PC-9 (cell line): Measurements from ENCODE around the gene MFSD6L. TPM values are rescaled to one million over a fixed set of nuclear protein-coding genes. Genes with fewer than 3 reads are reported as not detected.

Experiments
- BruUV-seq: library from RNA; stranded (reverse); fragments of 400-500 nt; replicated peaks from 2 replicates; lab custom pipeline; 2021; lab: Mats Ljungman, UMichigan
- CTCF ChIA-PET: fragments of 300-600 bp; sonication (Branson Sonifier 250); formaldehyde crosslinking; loops from one replicate; lab custom pipeline; 2022; ENCODE audit warnings: antibody characterized with exemption; lab: Charles Lee
- POLR2A ChIA-PET: fragments of 300-600 bp; sonication (Branson Sonifier 250); formaldehyde crosslinking; loops from one replicate; lab custom pipeline; 2022; ENCODE audit warnings: antibody characterized with exemption; ENCODE audit not compliant: unreplicated experiment; lab: Charles Lee
- DNase-seq, 2 experiments: peaks; one replicate each; pipeline versions ENCODE4 v3.0.0 to v3.0.0-alpha.2; 2015 to 2022; ENCODE audit warnings: mixed read lengths in 1 of 2
- H2AFZ ChIP-seq: fragments of 200-600 bp; sonication (generic); 2 replicates; pipeline ENCODE4 v1.8.1; 2017; ENCODE audit warnings: antibody characterized with exemption
- H3F3A ChIP-seq: fragments of 200-600 bp; sonication (generic); 2 replicates; pipeline ENCODE4 v1.8.1; 2017; ENCODE audit warnings: antibody characterized with exemption, mild to moderate bottlenecking, low read depth; ENCODE audit not compliant: insufficient read depth
- H3K27ac ChIP-seq: fragments of 200-600 bp; sonication (generic); 2 replicates; pipeline ENCODE4 v1.6.1; 2016; ENCODE audit warnings: mixed run types
- H3K27me3 ChIP-seq: fragments of 200-600 bp; sonication (generic); 2 replicates; pipeline ENCODE4 v1.6.1; 2016; ENCODE audit warnings: low read depth, mixed run types; ENCODE audit not compliant: insufficient read depth
- H3K36me3 ChIP-seq: fragments of 200-600 bp; sonication (generic); 2 replicates; pipeline ENCODE4 v1.6.1; 2016; ENCODE audit warnings: low read depth, mixed run types
- H3K4me1 ChIP-seq: fragments of 200-600 bp; sonication (generic); replicated peaks from 2 replicates; pipeline ENCODE4 v1.6.1; 2016; ENCODE audit warnings: mixed run types; ENCODE audit not compliant: insufficient read depth
- H3K4me2 ChIP-seq: fragments of 200-600 bp; sonication (generic); 2 replicates; pipeline ENCODE4 v1.6.1; 2017; ENCODE audit warnings: mixed run types
- H3K4me3 ChIP-seq: fragments of 200-600 bp; sonication (generic); 2 replicates; pipeline ENCODE4 v1.6.1; 2016; ENCODE audit warnings: mixed run types
- H3K79me2 ChIP-seq: fragments of 200-600 bp; sonication (generic); 2 replicates; pipeline ENCODE4 v1.6.1; 2017; ENCODE audit warnings: low read depth, mixed run types
- H3K9me2 ChIP-seq: fragments of 200-600 bp; sonication (generic); 2 replicates; pipeline ENCODE4 v1.8.1; 2017; ENCODE audit warnings: mild to moderate bottlenecking; ENCODE audit not compliant: insufficient read depth
- H3K9me3 ChIP-seq: fragments of 200-600 bp; sonication (generic); 2 replicates; pipeline ENCODE4 v1.8.1; 2016; ENCODE audit warnings: low read depth; ENCODE audit not compliant: insufficient read depth
- H4K20me1 ChIP-seq: fragments of 200-600 bp; sonication (generic); 2 replicates; pipeline ENCODE4 v1.8.1; 2017; ENCODE audit not compliant: insufficient read depth
- EZH2 ChIP-seq: fragments of 200-600 bp; sonication (generic); IDR thresholded peaks from 2 replicates; pipeline ENCODE4 v1.8.0; 2017; ENCODE audit warnings: antibody characterized with exemption, low read depth
- intact Hi-C: fragments of 100-400 bp; cut with micrococcal nuclease; formaldehyde crosslinking; loops from one replicate; pipeline ENCODE4 v1.10.0; 2022; ENCODE audit not compliant: unreplicated experiment
- total RNA-seq: library from RNA; stranded (reverse); gene quantifications from 2 replicates; pipeline ENCODE4 v1.2.3, GENCODE V29; 2021
- TF ChIP-seq, protein P1 (sequence below): fragments of 200-600 bp; sonication (generic); conservative IDR thresholded peaks from 2 replicates; pipeline ENCODE4 v1.6.1; 2017; ENCODE audit warnings: mixed run types, antibody characterized with exemption, mild to moderate bottlenecking, moderate library complexity

MFSD6L gene
- total RNA-seq, 1 experiment from 2014 or later: not detected

DNA sequence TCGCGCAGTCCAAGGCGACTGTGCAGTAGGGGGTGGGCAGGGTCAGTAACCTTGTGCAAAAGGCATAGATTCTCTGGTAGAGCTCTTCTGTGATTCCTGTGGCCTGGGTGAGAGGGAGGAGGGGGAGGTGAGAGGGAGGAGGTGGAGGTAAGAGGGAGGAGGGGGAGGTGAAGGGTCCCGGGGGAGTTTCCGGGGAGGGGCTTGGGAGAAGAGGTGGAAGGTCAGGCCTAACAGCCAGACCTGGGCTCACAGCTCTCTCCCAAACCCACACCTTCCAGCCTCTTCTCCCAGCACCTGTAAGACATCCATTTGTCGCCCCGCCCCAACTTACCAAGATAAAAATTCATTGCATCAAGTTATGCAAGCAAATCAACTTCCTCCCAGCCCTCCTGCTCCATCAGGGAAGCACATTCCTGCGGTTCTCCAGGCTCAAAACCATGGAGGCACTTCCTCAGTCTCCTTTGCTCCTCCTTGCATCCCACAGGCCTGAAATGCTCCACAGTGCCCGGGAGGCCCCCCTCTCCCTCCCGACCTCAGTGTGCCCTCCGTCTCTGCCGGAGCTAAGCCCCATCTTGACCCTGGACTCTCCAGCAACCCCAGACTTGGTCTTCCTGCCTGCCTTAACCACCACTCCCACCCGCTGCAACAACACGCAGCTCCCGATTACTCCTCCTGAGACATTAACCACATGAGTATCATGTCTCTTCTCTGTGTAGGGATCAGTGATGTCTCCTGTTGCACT lies 37.8 kb upstream of the MFSD6L start:
- H3K9me3 ChIP-seq: no peaks in the 10 kb centered on the region
- no peaks in the 10 kb centered on the region for H3K4me1 ChIP-seq
- intact Hi-C loops: no loop called here
- H3K36me3 ChIP-seq: no peaks in the 10 kb centered on the region
- no peak overlapping the region for H3K4me3 ChIP-seq
- DNase-seq: no peak
- no peaks in the 10 kb centered on the region for H3F3A ChIP-seq
- H3K27ac ChIP-seq: no peak overlapping the region
- no peak for TF ChIP-seq EZH2
- TF ChIP-seq, protein P1, sequence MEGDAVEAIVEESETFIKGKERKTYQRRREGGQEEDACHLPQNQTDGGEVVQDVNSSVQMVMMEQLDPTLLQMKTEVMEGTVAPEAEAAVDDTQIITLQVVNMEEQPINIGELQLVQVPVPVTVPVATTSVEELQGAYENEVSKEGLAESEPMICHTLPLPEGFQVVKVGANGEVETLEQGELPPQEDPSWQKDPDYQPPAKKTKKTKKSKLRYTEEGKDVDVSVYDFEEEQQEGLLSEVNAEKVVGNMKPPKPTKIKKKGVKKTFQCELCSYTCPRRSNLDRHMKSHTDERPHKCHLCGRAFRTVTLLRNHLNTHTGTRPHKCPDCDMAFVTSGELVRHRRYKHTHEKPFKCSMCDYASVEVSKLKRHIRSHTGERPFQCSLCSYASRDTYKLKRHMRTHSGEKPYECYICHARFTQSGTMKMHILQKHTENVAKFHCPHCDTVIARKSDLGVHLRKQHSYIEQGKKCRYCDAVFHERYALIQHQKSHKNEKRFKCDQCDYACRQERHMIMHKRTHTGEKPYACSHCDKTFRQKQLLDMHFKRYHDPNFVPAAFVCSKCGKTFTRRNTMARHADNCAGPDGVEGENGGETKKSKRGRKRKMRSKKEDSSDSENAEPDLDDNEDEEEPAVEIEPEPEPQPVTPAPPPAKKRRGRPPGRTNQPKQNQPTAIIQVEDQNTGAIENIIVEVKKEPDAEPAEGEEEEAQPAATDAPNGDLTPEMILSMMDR: no peak
- H3K9me2 ChIP-seq: no peaks in the 10 kb centered on the region
- ChIA-PET CTCF (no interaction called here), POLR2A (no interaction called here)
- BruUV-seq: no TSS peak
- no peaks in the 10 kb centered on the region for H3K79me2 ChIP-seq
- H4K20me1 ChIP-seq: no peaks in the 10 kb centered on the region
- peaks cover 32% of the 10 kb centered on the region for H3K27me3 ChIP-seq
- no peak overlapping the region for H2AFZ ChIP-seq
- H3K4me2 ChIP-seq: no peak overlapping the region

DNA sequence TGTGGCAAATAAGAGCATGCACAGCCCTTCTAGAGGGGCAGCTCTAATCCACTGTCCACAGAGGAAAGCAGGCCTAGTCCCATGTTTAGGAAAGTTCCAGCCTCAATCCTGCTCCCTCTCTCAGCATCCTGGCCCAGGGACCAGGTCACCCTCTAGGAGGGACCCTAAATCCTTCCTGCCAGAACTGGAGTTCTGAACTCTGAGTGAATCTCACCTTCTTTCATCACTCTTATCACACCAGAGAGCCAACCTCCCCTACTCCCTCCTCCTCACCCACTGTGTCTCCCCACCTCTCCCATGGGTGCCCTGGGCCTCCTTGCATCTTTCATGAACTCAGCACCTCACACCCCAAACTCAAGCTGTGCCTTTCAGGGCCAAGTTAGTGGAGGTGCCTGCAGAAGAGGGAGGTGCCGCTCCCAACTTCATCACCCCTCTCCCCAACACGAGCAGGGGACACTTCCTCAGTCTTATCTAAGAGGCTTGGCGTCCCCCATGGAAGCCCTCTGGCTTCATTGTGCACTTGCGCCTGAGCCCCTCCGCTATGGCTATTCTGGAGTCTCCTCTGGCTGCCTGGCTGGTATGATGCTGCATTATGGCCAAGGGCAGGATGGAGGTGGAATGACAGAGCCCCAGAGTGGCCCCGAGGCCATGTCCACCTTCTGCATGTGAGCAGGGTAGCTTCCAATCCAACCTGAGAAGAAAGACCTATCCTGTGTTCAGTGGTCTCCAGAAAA lies 36.6 kb upstream of the MFSD6L start:
- ChIA-PET CTCF (no interaction called here), POLR2A (no interaction called here)
- Histone ChIP-seq H3K36me3 (no peaks in the 10 kb centered on the region), H3K27ac (no peak overlapping the region), H3K9me3 (no peaks in the 10 kb centered on the region), H3K4me2 (no peak overlapping the region), H3K79me2 (no peaks in the 10 kb centered on the region), H3K27me3 (peaks cover 24% of the 10 kb centered on the region), H3K9me2 (no peaks in the 10 kb centered on the region), H2AFZ (no peak overlapping the region), H4K20me1 (no peaks in the 10 kb centered on the region), H3F3A (no peaks in the 10 kb centered on the region), H3K4me1 (no peaks in the 10 kb centered on the region), H3K4me3 (no peak overlapping the region)
- no TSS peak for BruUV-seq
- TF ChIP-seq, protein P1: no peak
- TF ChIP-seq EZH2: no peak
- DNase-seq: no peak
- intact Hi-C loops: no loop called here

DNA sequence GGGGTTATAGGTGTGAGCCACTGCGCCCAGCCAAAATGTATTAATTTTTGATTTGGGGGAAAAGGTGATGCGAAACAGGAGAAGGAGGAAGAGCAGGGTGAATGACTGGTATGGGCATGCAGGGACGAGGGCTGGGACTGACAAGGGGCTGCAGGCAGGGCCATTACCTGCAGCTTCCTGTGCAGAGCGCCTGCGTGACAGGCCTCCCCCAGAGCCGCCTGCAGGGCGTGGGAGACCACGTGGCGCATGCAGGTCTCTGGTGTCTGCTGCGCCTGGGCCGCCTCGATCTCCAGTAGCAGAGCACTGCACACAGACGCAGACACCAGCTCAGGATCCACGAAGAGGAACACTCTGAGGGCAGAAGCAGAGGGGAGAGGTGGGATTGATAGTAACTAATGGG lies 35.9 kb upstream of the MFSD6L start:
- BruUV-seq: no TSS peak
- Histone ChIP-seq H3K9me3 (no peaks in the 10 kb centered on the region), H4K20me1 (no peaks in the 10 kb centered on the region), H3K36me3 (no peaks in the 10 kb centered on the region), H3K9me2 (no peaks in the 10 kb centered on the region), H3K4me3 (no peak overlapping the region), H3K79me2 (no peaks in the 10 kb centered on the region), H3K4me2 (no peak overlapping the region), H2AFZ (no peak overlapping the region), H3K27ac (no peak overlapping the region), H3F3A (no peaks in the 10 kb centered on the region), H3K4me1 (no peaks in the 10 kb centered on the region), H3K27me3 (peaks cover 24% of the 10 kb centered on the region)
- TF ChIP-seq EZH2: no peak
- TF ChIP-seq, protein P1: no peak
- ChIA-PET CTCF (interaction anchor here (0.6 kb wide), 1 partner anchor 21 kb away, joined by 4 read pairs; no protein-coding TSS in a partner anchor), POLR2A (no interaction called here)
- DNase-seq: no peak
- intact Hi-C loops: no loop called here
